ENCODE results near the gene ZIC5. TPM values are rescaled to one million over a fixed set of nuclear protein-coding genes. Genes with fewer than 3 reads are reported as not detected.

ZIC5 gene
- total RNA-seq, 1 experiment from 2014 or later, result 0.66 TPM

DNA sequence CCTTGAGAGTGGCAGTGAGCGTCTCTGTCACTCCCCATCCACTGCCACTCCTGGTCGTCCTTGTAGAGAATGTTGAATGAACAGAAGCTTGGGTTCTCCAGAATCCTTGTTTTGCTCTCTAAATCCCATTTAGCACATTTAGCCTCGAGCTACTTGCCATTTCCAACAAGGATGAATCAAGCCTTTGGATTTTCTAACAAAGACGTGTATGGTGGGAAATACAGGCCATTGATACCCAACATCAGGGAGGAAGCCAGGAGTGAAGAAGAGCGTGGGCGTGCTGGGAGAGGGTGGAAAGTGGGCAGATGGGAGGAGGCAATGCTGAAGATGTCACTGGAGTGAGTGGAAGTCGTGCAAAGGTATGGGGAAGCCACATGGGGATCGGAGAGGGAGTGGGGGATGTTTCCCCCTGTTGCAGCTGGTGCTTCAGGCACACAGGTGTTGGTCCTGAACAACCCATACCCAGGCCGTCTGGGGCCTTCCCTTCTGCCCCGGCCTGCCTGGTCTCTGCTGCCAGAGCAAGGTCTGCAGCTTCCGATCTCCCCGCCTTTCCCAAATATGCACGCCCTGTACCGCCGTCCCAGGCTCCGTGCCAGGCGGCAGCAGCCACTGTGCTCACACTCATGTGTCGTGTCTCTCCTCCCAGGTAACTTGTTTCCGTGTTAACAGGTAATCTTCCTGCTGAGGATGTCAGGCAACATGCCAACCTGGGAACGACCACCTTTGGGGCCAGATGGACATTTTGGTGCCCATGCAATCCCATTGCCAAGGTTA, 48.7 kb downstream of the ZIC5 start:
- Mint-ChIP-seq H3K4me1 (ENCODE audit: low read depth, unreplicated experiment) (no peaks in the 10 kb centered on the region), H3K27ac (ENCODE audit: unreplicated experiment) (no peak overlapping the region), H3K4me3 (ENCODE audit: unreplicated experiment) (no peak overlapping the region), H3K9me3 (ENCODE audit: unreplicated experiment) (peaks cover 9% of the 10 kb centered on the region), H3K36me3 (ENCODE audit: insufficient read depth, unreplicated experiment) (no peaks in the 10 kb centered on the region), H3K27me3 (ENCODE audit: insufficient read depth, unreplicated experiment) (no peaks in the 10 kb centered on the region)
- Histone ChIP-seq H3K4me1 (no peaks in the 10 kb centered on the region), H3K27me3 (replicated peaks; ENCODE audit: control insufficient read depth, insufficient read depth, low read length) (no peaks in the 10 kb centered on the region), H3K9me3 (no peaks in the 10 kb centered on the region), H3K4me3 (ENCODE audit: low read depth, low read length) (no peak overlapping the region), H3K36me3 (ENCODE audit: control insufficient read depth, insufficient read depth, low read length) (no peaks in the 10 kb centered on the region)
- DNase-seq, result no peak
- TF ChIP-seq, protein P1, sequence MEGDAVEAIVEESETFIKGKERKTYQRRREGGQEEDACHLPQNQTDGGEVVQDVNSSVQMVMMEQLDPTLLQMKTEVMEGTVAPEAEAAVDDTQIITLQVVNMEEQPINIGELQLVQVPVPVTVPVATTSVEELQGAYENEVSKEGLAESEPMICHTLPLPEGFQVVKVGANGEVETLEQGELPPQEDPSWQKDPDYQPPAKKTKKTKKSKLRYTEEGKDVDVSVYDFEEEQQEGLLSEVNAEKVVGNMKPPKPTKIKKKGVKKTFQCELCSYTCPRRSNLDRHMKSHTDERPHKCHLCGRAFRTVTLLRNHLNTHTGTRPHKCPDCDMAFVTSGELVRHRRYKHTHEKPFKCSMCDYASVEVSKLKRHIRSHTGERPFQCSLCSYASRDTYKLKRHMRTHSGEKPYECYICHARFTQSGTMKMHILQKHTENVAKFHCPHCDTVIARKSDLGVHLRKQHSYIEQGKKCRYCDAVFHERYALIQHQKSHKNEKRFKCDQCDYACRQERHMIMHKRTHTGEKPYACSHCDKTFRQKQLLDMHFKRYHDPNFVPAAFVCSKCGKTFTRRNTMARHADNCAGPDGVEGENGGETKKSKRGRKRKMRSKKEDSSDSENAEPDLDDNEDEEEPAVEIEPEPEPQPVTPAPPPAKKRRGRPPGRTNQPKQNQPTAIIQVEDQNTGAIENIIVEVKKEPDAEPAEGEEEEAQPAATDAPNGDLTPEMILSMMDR (IDR thresholded peaks at IDR 0.05; ENCODE audit: insufficient read depth in 1 of 2, low read depth in 1 of 2, low read length in 1 of 2, severe bottlenecking in 1 of 2, unreplicated experiment in 1 of 2), result no peak
- BruUV-seq (replicated peaks), result no TSS peak
- intact Hi-C loops (cut with micrococcal nuclease; ENCODE audit: unreplicated experiment), result no loop called here
- ChIA-PET POLR2A (no interaction called here), CTCF (no interaction called here)

GRCh38 chr13:99919132-99919531, 52.4 kb downstream of the ZIC5 start:
- H3K36me3 Mint-ChIP-seq (ENCODE audit: insufficient read depth, unreplicated experiment), result no peaks in the 10 kb centered on the region

DNA sequence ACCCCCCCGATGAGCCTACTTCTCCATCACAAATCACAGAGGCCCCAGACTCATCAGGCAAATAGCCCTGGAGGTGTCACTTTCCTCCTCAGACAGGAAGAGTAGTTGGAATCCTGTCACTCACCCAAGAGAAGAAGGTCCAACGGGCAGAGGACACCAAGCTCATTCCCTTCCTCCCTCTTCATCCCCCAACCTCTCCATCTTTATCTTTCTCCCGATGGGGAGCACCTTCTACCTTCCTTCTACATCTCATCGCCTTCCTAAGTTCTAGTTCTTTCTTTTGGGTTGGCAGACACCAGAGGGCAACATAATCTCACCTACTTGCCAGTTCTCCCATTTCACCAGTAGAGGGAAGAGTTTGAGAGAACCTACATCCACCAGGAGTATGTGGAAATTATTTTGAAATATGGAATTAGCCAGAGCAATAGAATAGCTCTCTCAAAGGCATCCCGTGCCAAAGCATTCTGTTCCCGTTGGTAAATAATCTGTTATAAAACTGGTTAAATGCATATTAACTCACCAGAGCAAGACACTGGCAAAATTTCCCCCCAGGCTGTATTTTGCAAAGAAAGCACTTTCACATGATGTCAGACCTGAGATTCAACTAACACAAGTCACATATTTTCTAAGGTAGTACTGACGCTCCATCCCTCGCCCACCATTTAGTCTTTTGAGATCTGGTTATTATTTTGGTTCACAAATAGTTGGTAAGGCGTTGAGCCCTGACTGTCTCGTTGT, 55.0 kb downstream of the ZIC5 start:
- TF ChIP-seq, protein P1 (IDR thresholded peaks at IDR 0.05; ENCODE audit: insufficient read depth in 1 of 2, low read depth in 1 of 2, low read length in 1 of 2, severe bottlenecking in 1 of 2, unreplicated experiment in 1 of 2), result peak; percentile 93 to 99
- no peak overlapping the region for H3K4me3 ChIP-seq (ENCODE audit: low read depth, low read length)
- H3K36me3 ChIP-seq (ENCODE audit: control insufficient read depth, insufficient read depth, low read length), result no peaks in the 10 kb centered on the region
- no peaks in the 10 kb centered on the region for H3K9me3 Mint-ChIP-seq (ENCODE audit: unreplicated experiment)
- intact Hi-C loops (cut with micrococcal nuclease; ENCODE audit: unreplicated experiment), result loop anchor here (1.0 to 5.0 kb wide), 6 partner anchors 51 to 598 kb away; partner anchors contain the start of gene PCCA
- no peaks in the 10 kb centered on the region for H3K36me3 Mint-ChIP-seq (ENCODE audit: insufficient read depth, unreplicated experiment)
- no peaks in the 10 kb centered on the region for H3K4me1 Mint-ChIP-seq (ENCODE audit: low read depth, unreplicated experiment)
- H3K27ac Mint-ChIP-seq (ENCODE audit: unreplicated experiment), result no peak overlapping the region
- H3K4me3 Mint-ChIP-seq (ENCODE audit: unreplicated experiment), result no peak overlapping the region
- no peaks in the 10 kb centered on the region for H3K9me3 ChIP-seq
- BruUV-seq (replicated peaks), result no TSS peak
- peaks cover 12% of the 10 kb centered on the region for H3K27me3 Mint-ChIP-seq (ENCODE audit: insufficient read depth, unreplicated experiment)
- DNase-seq, result peak in 1 of 2 experiments; percentile 65
- CTCF ChIA-PET, result interaction anchor here (0.6 to 1.9 kb wide), 7 partner anchors 40 to 601 kb away, joined by 3 to 12 read pairs (median 4); no protein-coding TSS in a partner anchor
- H3K4me1 ChIP-seq, result no peaks in the 10 kb centered on the region
- H3K27me3 ChIP-seq (replicated peaks; ENCODE audit: control insufficient read depth, insufficient read depth, low read length), result no peaks in the 10 kb centered on the region
- POLR2A ChIA-PET, result no interaction called here

More at GRCh38 chr13:99919132-99919531, 52.4 kb downstream of the ZIC5 start:
- Mint-ChIP-seq H3K4me3 (ENCODE audit: unreplicated experiment) (no peak overlapping the region), H3K27ac (ENCODE audit: unreplicated experiment) (no peak overlapping the region), H3K27me3 (ENCODE audit: insufficient read depth, unreplicated experiment) (peaks cover 10% of the 10 kb centered on the region), H3K4me1 (ENCODE audit: low read depth, unreplicated experiment) (no peaks in the 10 kb centered on the region), H3K9me3 (ENCODE audit: unreplicated experiment) (peaks cover 6% of the 10 kb centered on the region)
- POLR2A ChIA-PET, result no interaction called here
- no peaks in the 10 kb centered on the region for H3K27me3 ChIP-seq (replicated peaks; ENCODE audit: control insufficient read depth, insufficient read depth, low read length)
- intact Hi-C loops (cut with micrococcal nuclease; ENCODE audit: unreplicated experiment), result loop anchor here (5.0 kb wide), 3 partner anchors 48 to 168 kb away; partner anchors contain the start of gene PCCA
- no peak for DNase-seq
- TF ChIP-seq, protein P1 (IDR thresholded peaks at IDR 0.05; ENCODE audit: insufficient read depth in 1 of 2, low read depth in 1 of 2, low read length in 1 of 2, severe bottlenecking in 1 of 2, unreplicated experiment in 1 of 2), result no peak
- BruUV-seq (replicated peaks), result no TSS peak
- H3K4me3 ChIP-seq (ENCODE audit: low read depth, low read length), result no peak overlapping the region
- CTCF ChIA-PET, result no interaction called here
- H3K9me3 ChIP-seq, result no peaks in the 10 kb centered on the region
- H3K4me1 ChIP-seq, result no peaks in the 10 kb centered on the region
- H3K36me3 ChIP-seq (ENCODE audit: control insufficient read depth, insufficient read depth, low read length), result no peaks in the 10 kb centered on the region
